ENCODE results near the gene TRMO. TPM values are rescaled to one million over a fixed set of nuclear protein-coding genes. Genes with fewer than 3 reads are reported as not detected.
"Not testable (repeated sequence)": the region's sequence is repeated elsewhere in the genome, so short reads cannot be mapped to it uniquely, and the experiment has no call there.

The TRMO gene
- total and polyA plus RNA-seq, 8 donors = 5.1 to 9.4 (median 6.5) TPM

DNA sequence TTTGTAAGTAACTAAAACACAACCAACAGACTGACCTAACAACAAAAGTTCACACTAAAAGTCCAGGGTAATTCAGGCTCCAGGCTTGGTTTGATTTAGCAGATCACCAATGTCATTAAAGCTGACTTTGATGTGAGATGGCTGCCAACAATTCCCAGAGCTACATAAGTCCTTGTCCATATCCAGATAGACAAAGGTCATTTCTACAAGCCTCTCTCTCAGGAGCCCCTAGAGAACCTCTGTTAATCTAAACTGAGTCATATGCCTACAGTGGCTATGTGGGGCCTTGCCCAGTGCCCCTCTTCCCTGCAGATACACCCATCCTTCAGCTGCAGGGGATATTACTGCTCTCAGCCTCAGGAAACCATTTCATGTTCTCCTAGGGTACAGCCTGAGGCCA, 42.6 kb upstream of the TRMO start:
- intact Hi-C loops (cut with DNase I) = no loop called here
- DNase-seq (no peak), FAIRE-seq (no peak), ATAC-seq (no peak)
- Histone ChIP-seq H3K9me3 (no peaks in the 10 kb centered on the region), H3K27ac (no peak overlapping the region), H3K4me1 (no peaks in the 10 kb centered on the region), H3K4me3 (no peak overlapping the region), H3K27me3 (no peaks in the 10 kb centered on the region), H3K36me3 (no peaks in the 10 kb centered on the region)
- TF ChIP-seq, protein P1, sequence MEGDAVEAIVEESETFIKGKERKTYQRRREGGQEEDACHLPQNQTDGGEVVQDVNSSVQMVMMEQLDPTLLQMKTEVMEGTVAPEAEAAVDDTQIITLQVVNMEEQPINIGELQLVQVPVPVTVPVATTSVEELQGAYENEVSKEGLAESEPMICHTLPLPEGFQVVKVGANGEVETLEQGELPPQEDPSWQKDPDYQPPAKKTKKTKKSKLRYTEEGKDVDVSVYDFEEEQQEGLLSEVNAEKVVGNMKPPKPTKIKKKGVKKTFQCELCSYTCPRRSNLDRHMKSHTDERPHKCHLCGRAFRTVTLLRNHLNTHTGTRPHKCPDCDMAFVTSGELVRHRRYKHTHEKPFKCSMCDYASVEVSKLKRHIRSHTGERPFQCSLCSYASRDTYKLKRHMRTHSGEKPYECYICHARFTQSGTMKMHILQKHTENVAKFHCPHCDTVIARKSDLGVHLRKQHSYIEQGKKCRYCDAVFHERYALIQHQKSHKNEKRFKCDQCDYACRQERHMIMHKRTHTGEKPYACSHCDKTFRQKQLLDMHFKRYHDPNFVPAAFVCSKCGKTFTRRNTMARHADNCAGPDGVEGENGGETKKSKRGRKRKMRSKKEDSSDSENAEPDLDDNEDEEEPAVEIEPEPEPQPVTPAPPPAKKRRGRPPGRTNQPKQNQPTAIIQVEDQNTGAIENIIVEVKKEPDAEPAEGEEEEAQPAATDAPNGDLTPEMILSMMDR (IDR thresholded peaks at IDR 0.05) = no peak

- no peaks in the 10 kb centered on the region for H3K9me3 ChIP-seq
- intact Hi-C loops (cut with DNase I) = no loop called here
- no peaks in the 10 kb centered on the region for H3K4me1 ChIP-seq
- H3K36me3 ChIP-seq = no peaks in the 10 kb centered on the region
- TF ChIP-seq, protein P1 (IDR thresholded peaks at IDR 0.05) = no peak
- no peak overlapping the region for H3K4me3 ChIP-seq
- no peaks in the 10 kb centered on the region for H3K27me3 ChIP-seq
- DNase-seq (no peak), ATAC-seq (no peak), FAIRE-seq (no peak)
- WGBS, 2 donors = 73 to 77% methylated on average over 2 of the region's 2 CpGs
- no peak overlapping the region for H3K27ac ChIP-seq
Observed at GRCh38 chr9:97963232-97963631, 40.9 kb upstream of the TRMO start.

DNA sequence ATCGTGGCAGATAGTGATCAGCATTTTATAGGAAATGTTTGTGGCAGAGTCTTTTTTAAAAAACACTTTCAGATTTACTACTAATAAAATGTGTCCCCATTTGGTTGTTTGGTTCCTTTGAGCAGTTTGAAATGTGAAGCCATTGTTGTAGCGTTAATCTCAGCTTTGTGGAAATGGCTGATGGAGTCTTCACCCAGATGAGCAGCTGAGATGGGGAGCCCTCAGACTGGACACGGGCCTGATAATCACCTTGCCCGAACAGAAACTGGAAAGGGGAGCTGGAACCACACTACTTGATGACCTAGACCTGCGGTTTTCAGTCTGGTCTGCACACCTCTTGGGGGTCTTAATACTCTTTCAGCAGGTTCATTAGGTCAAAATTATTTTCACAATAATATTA, 40.3 kb upstream of the TRMO start:
- no peak for FAIRE-seq
- H3K27me3 ChIP-seq = no peaks in the 10 kb centered on the region
- no peaks in the 10 kb centered on the region for H3K4me1 ChIP-seq

GRCh38 chr9:97962136-97962535, 39.8 kb upstream of the TRMO start:
- no peaks in the 10 kb centered on the region for H3K36me3 ChIP-seq
- no peak overlapping the region for H3K4me3 ChIP-seq
- H3K27ac ChIP-seq = no peak overlapping the region
- FAIRE-seq (no peak), ATAC-seq (no peak), DNase-seq (no peak)
- H3K9me3 ChIP-seq = no peaks in the 10 kb centered on the region
- H3K4me1 ChIP-seq = no peaks in the 10 kb centered on the region
- intact Hi-C loops (cut with DNase I) = no loop called here
- TF ChIP-seq, protein P1 (IDR thresholded peaks at IDR 0.05) = no peak
- 55 to 61% methylated on average over 4 of the region's 4 CpGs for WGBS, 2 donors
- H3K27me3 ChIP-seq = no peaks in the 10 kb centered on the region

More for the DNA sequence above, 40.3 kb upstream of the TRMO start:
- 68 to 79% methylated on average over 5 of the region's 5 CpGs for WGBS, 2 donors
- Histone ChIP-seq H3K36me3 (no peaks in the 10 kb centered on the region), H3K27ac (no peak overlapping the region), H3K9me3 (no peaks in the 10 kb centered on the region), H3K4me3 (no peak overlapping the region)
- DNase-seq = no peak
- TF ChIP-seq, protein P1 (IDR thresholded peaks at IDR 0.05) = no peak
- intact Hi-C loops (cut with DNase I) = no loop called here
- ATAC-seq = no peak

GRCh38 chr9:97961361-97961760, 39.1 kb upstream of the TRMO start:
- ATAC-seq = no peak
- WGBS, 2 donors = 69 to 72% methylated on average over 2 of the region's 2 CpGs
- TF ChIP-seq, protein P1 (IDR thresholded peaks at IDR 0.05) = no peak
- no peak for DNase-seq
- no peak for FAIRE-seq
- no peaks in the 10 kb centered on the region for H3K36me3 ChIP-seq
- no peaks in the 10 kb centered on the region for H3K27me3 ChIP-seq
- no peaks in the 10 kb centered on the region for H3K4me1 ChIP-seq
- H3K4me3 ChIP-seq = no peak overlapping the region
- intact Hi-C loops (cut with DNase I) = no loop called here
- no peak overlapping the region for H3K27ac ChIP-seq
- no peaks in the 10 kb centered on the region for H3K9me3 ChIP-seq

DNA sequence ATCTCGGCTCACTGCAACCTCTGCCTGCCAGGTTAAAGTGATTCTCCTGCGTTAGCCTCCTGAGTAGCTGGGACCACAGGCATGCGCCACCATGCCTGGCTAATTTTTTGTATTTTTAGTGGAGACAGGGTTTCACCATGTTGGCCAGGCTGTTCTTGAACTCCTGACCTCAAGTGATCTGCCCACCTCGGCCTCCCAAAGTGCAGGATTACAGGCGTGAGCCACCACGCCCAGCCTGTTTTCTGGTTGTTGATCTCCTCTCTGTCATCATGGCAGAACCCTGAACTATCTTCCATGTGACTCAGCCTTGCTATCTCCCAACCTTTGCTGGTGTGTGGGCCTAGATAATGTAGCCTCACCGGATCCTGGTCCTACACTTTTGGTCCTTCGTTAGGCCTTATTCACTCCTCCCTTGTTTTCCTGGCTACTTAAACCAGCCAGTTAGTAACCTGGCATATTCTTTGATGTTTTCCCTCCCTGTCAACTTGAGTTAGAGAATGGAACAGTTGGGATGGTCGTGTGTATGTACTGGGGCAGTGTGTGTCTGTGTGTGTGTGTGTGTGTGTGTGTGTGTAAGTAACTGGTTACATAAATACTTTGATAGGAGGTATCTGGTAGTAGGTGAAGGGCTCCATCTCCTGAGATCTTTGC, 38.5 kb upstream of the TRMO start:
- H3K9me3 ChIP-seq; ATAC-seq; intact Hi-C loops (cut with DNase I); H3K27ac ChIP-seq; H3K4me3 ChIP-seq; H3K36me3 ChIP-seq; DNase-seq; FAIRE-seq; H3K4me1 ChIP-seq; H3K27me3 ChIP-seq: not testable (repeated sequence)
- WGBS, 2 donors = 84% methylated on average over 9 of the region's 9 CpGs
